AG04450 (cell line): ENCODE results near the gene FUS. TPM values are rescaled to one million over a fixed set of nuclear protein-coding genes. Genes with fewer than 3 reads are reported as not detected.
"Not testable (repeated sequence)": the region's sequence is repeated elsewhere in the genome, so short reads cannot be mapped to it uniquely, and the experiment has no call there.

ENCODE experiments used
- CTCF ChIA-PET: fragments of 300-600, 350-600 bp; formaldehyde crosslinking; extraction: SDS; loops from one replicate; lab custom pipeline; 2022; ENCODE audit warnings: antibody characterized with exemption, inconsistent platforms; lab: Charles Lee
- POLR2A ChIA-PET: fragments of 350-600 bp; formaldehyde crosslinking; extraction: SDS; loops from one replicate; lab custom pipeline; 2021; ENCODE audit warnings: antibody characterized with exemption, inconsistent platforms; lab: Yijun Ruan, JAX
- DNase-seq: peaks from one replicate; pipeline ENCODE4 v3.0.0-alpha.2; 2011; ENCODE audit warnings: low read depth, low spot score
- H3K27ac ChIP-seq: one replicate; pipeline ENCODE4 v1.5.1; 2012; ENCODE audit warnings: low read depth, low read length, control low read depth
- H3K27me3 ChIP-seq: one replicate; pipeline ENCODE4 v1.6.0; 2012; ENCODE audit warnings: low read length; ENCODE audit not compliant: control insufficient read depth, insufficient read depth
- H3K4me3 ChIP-seq: 2 replicates; pipeline ENCODE4 v1.5.1; 2011; ENCODE audit warnings: mild to moderate bottlenecking, low read depth, low read length, control low read depth
- H3K9me3 ChIP-seq: 2 replicates; pipeline ENCODE4 v1.5.1; 2012; ENCODE audit warnings: low read length; ENCODE audit not compliant: control insufficient read depth, insufficient read depth
- polyA plus RNA-seq: library from polyadenylated mRNA; depleted of rRNA; stranded (reverse); fragments of >200 nt; gene quantifications from 2 replicates; pipeline ENCODE4 v1.2.3, GENCODE V29; 2011
- TF ChIP-seq, protein P1 (sequence below): IDR thresholded peaks from 2 replicates; pipeline ENCODE4 v1.5.1; 2011; ENCODE audit warnings: low read depth, low read length, control low read depth, inconsistent platforms

Gene FUS
- polyA plus RNA-seq, 1 experiment = 166 TPM

- CTCF ChIA-PET = no interaction called here
- Histone ChIP-seq H3K9me3 (no peaks in the 10 kb centered on the region), H3K4me3 (no peak overlapping the region), H3K27ac (peak overlapping the region; percentile 2), H3K27me3 (no peaks in the 10 kb centered on the region)
- no peak for DNase-seq
- TF ChIP-seq, protein P1, sequence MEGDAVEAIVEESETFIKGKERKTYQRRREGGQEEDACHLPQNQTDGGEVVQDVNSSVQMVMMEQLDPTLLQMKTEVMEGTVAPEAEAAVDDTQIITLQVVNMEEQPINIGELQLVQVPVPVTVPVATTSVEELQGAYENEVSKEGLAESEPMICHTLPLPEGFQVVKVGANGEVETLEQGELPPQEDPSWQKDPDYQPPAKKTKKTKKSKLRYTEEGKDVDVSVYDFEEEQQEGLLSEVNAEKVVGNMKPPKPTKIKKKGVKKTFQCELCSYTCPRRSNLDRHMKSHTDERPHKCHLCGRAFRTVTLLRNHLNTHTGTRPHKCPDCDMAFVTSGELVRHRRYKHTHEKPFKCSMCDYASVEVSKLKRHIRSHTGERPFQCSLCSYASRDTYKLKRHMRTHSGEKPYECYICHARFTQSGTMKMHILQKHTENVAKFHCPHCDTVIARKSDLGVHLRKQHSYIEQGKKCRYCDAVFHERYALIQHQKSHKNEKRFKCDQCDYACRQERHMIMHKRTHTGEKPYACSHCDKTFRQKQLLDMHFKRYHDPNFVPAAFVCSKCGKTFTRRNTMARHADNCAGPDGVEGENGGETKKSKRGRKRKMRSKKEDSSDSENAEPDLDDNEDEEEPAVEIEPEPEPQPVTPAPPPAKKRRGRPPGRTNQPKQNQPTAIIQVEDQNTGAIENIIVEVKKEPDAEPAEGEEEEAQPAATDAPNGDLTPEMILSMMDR = no peak
- POLR2A ChIA-PET = interaction anchor here (0.5 to 2.5 kb wide), 4 partner anchors 8 to 304 kb away, joined by 3 to 11 read pairs (median 4); partner anchors contain the start of genes FUS and PYCARD
Measured at GRCh38 chr16:31193874-31194273, 13.9 kb downstream of the FUS start.

DNA sequence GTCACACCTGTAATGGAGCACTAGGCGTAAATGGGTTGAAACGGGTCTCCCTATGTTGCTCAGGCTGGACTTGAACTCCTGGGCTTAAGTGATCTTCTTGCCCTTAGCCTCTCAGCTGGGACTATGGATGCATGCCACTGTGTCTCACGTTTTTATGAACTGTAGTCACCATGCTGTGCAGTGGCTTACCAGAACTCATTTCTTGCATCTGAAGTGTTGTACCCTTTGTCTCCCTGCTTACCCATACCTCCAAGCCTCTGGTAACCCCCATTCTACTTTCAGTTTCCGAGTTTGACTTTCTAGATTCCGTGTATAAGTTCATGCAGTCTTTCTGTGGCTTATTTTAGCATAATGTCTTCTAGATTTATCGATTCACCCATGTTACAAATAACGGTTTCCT is 15.0 kb downstream of the FUS start:
- H3K27ac ChIP-seq = no peak overlapping the region
- H3K4me3 ChIP-seq = no peak overlapping the region
- no peaks in the 10 kb centered on the region for H3K27me3 ChIP-seq
- no peak for DNase-seq
- H3K9me3 ChIP-seq = no peaks in the 10 kb centered on the region
- TF ChIP-seq, protein P1 = no peak
- ChIA-PET POLR2A (interaction anchor here (0.8 to 0.9 kb wide), 2 partner anchors 11 to 248 kb away, joined by 3 to 5 read pairs; partner anchors contain the start of gene ZNF843), CTCF (no interaction called here)

GRCh38 chr16:31195861-31196260 is 15.9 kb downstream of the FUS start:
- DNase-seq, H3K27ac ChIP-seq, H3K9me3 ChIP-seq, CTCF ChIA-PET, H3K4me3 ChIP-seq, H3K27me3 ChIP-seq: not testable (repeated sequence)
- POLR2A ChIA-PET = interaction anchor here (0.6 to 3.6 kb wide), 4 partner anchors 12 to 247 kb away, joined by 3 to 14 read pairs (median 4); partner anchors contain the start of genes FUS and ZNF843

- no peaks in the 10 kb centered on the region for H3K9me3 ChIP-seq
- ChIA-PET POLR2A (interaction anchor here (0.6 to 3.6 kb wide), 2 partner anchors 17 to 36 kb away, joined by 3 to 14 read pairs; partner anchors contain the start of gene FUS), CTCF (no interaction called here)
- H3K27me3 ChIP-seq = no peaks in the 10 kb centered on the region
- no peak for DNase-seq
- no peak overlapping the region for H3K4me3 ChIP-seq
- H3K27ac ChIP-seq = no peak overlapping the region
- TF ChIP-seq, protein P1 = no peak
Measured at GRCh38 chr16:31196324-31197088, 16.6 kb downstream of the FUS start.

- DNase-seq = no peak
- no peak overlapping the region for H3K27ac ChIP-seq
- CTCF ChIA-PET = interaction anchor here (1.3 kb wide), 1 partner anchor 670 kb away, joined by 6 read pairs; no protein-coding TSS in a partner anchor
- H3K27me3 ChIP-seq = no peaks in the 10 kb centered on the region
- POLR2A ChIA-PET = interaction anchor here (0.6 to 3.6 kb wide), 4 partner anchors 11 to 186 kb away, joined by 4 to 14 read pairs (median 5); partner anchors contain the start of gene FUS
- H3K9me3 ChIP-seq = no peaks in the 10 kb centered on the region
- H3K4me3 ChIP-seq = no peak overlapping the region
- TF ChIP-seq, protein P1 = no peak
Measured at GRCh38 chr16:31198207-31198882, 18.4 kb downstream of the FUS start.
